Thyroid gland (tissue), 4 donors: ENCODE measurements around the gene WSCD2.

Experiments used
- CTCF ChIP-seq, 6 experiments: fragments of 200-600 bp in 3 of 6; fragments of 450-650 bp in 3 of 6; sonication (generic) in 3 of 6; IDR thresholded peaks; one replicate each; pipeline ENCODE4 v1.5.1; 2016 to 2019; ENCODE audit warnings: antibody characterized with exemption in 6 of 6, mild to moderate bottlenecking in 2 of 6, inconsistent platforms in 1 of 6, moderate library complexity in 1 of 6
- POLR2A ChIP-seq, 2 donors: fragments of 450-650 bp; IDR thresholded peaks; one replicate each; pipeline ENCODE4 v1.6.1; 2017; ENCODE audit warnings: antibody characterized with exemption in 2 of 2, mild to moderate bottlenecking in 2 of 2, moderate library complexity in 1 of 2

DNA sequence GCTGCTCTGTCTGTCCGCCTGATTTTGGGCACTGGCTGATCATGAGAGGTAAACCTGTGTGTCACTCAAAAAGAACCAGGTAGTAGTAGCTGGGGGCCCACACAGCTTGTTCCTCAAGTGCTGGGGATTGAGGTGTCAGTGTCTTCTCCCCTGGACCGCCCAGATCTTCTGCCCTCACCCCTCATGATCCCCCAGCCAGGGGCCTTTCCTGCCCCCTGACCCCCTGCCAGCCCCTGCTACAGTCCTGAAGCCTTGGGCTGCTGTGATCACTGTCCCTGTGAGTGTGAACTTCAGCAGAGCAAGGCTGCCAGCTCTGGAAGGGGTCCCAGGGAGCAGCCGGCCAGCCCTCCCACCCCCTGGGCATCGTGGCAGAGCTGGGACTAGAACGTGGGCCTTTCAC is 11.4 kb downstream of the WSCD2 start:
- no peak for TF ChIP-seq POLR2A (IDR thresholded peaks at IDR 0.05)
- no peak for TF ChIP-seq CTCF (IDR thresholded peaks at IDR 0.05)
